Brain microvascular endothelial cell (primary cell): ENCODE data around the gene FBXO46.

Source experiments
- DNase-seq: peaks from one replicate; pipeline ENCODE4 v3.0.0-alpha.2; 2020
- H3K27ac ChIP-seq: fragments of 250-450 bp; sonication (Bioruptor Pico); 2 replicates; pipeline ENCODE4 v1.5.1; 2020; ENCODE audit warnings: mild to moderate bottlenecking, moderate library complexity
- H3K27me3 ChIP-seq: fragments of 250-450 bp; sonication (Bioruptor Pico); replicated peaks from 2 replicates; pipeline ENCODE4 v1.5.1; 2020; ENCODE audit warnings: mild to moderate bottlenecking
- H3K36me3 ChIP-seq: fragments of 250-450 bp; sonication (Bioruptor Pico); replicated peaks from 2 replicates; pipeline ENCODE4 v1.5.1; 2020; ENCODE audit warnings: mild to moderate bottlenecking
- H3K4me3 ChIP-seq: 2 replicates; pipeline ENCODE4 v1.5.1; 2011; ENCODE audit warnings: low read depth, mild to moderate bottlenecking, control low read depth, low read length, moderate library complexity
- in situ Hi-C: cut with HindIII; loops from 2 replicates; pipeline ENCODE4 v1.10.0; 2017; ENCODE audit warnings: low sequenced_read_pairs, low pct_ligation_motif_present
- TF ChIP-seq, protein P1 (sequence below): IDR thresholded peaks from 2 replicates; pipeline ENCODE4 v1.5.1; 2011; ENCODE audit warnings: low read depth, mild to moderate bottlenecking, moderate library complexity, low read length, control low read depth, inconsistent platforms; ENCODE audit errors: missing control alignments

The FBXO46 gene

DNA sequence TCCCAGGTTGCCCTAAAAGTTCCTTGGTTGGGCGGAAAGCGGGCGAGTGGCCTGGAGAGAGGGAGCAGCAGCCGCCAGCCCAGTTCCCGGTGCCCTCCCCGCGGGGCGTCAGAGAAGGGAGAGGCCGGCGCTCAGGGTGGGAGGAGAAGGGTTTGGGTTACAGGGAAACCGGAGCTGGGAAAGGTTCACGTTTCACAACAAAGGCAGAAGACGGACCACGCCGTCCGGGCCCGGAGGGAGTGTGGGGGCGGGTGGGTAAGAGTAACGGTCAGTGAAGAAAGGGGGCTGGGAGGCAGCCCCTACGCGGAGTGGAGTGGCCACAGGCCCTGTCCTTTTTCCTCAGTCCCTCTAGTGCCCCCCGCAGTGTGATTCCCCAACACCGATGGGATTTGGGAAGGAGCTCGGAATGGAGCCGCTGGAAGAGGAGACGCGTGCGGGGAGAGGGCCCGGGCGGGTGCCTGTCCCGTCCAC, 36.7 kb upstream of the FBXO46 start:
- peak overlapping the region; percentile 79 for H3K4me3 ChIP-seq
- no peaks in the 10 kb centered on the region for H3K36me3 ChIP-seq
- TF ChIP-seq, protein P1, sequence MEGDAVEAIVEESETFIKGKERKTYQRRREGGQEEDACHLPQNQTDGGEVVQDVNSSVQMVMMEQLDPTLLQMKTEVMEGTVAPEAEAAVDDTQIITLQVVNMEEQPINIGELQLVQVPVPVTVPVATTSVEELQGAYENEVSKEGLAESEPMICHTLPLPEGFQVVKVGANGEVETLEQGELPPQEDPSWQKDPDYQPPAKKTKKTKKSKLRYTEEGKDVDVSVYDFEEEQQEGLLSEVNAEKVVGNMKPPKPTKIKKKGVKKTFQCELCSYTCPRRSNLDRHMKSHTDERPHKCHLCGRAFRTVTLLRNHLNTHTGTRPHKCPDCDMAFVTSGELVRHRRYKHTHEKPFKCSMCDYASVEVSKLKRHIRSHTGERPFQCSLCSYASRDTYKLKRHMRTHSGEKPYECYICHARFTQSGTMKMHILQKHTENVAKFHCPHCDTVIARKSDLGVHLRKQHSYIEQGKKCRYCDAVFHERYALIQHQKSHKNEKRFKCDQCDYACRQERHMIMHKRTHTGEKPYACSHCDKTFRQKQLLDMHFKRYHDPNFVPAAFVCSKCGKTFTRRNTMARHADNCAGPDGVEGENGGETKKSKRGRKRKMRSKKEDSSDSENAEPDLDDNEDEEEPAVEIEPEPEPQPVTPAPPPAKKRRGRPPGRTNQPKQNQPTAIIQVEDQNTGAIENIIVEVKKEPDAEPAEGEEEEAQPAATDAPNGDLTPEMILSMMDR = no peak
- peak overlapping the region; percentile 70 for H3K27ac ChIP-seq
- in situ Hi-C loops = no loop called here
- H3K27me3 ChIP-seq = no peaks in the 10 kb centered on the region
- peak; percentile 79 for DNase-seq

DNA sequence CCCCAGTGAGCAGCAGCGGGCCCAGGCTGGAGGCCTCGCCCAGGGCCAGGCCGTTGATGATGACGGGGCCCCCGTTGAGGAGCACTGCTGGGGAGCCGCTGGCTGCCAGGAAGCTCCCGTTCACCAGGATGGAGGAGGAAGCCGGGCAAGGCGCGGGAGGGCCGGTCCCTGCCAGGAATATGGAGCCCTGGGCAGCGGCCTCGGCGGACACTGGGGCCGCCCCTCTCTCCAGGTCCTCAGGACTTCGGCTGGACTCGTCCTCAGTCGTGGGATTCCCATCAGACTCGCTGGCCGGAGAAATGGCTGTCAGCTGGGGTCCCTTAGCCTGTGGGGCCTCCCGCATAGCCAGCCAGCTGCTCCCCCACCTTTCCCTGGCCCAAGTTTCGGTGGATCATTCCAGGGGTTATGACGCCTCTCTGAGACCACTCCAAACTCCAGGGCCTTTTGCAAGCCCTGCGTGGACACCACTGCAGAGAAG, 36.2 kb upstream of the FBXO46 start:
- Histone ChIP-seq H3K36me3 (no peaks in the 10 kb centered on the region), H3K4me3 (peak overlapping the region; percentile 79), H3K27ac (peak overlapping the region; percentile 70), H3K27me3 (no peaks in the 10 kb centered on the region)
- TF ChIP-seq, protein P1 = no peak
- in situ Hi-C loops = no loop called here
- no peak for DNase-seq

DNA sequence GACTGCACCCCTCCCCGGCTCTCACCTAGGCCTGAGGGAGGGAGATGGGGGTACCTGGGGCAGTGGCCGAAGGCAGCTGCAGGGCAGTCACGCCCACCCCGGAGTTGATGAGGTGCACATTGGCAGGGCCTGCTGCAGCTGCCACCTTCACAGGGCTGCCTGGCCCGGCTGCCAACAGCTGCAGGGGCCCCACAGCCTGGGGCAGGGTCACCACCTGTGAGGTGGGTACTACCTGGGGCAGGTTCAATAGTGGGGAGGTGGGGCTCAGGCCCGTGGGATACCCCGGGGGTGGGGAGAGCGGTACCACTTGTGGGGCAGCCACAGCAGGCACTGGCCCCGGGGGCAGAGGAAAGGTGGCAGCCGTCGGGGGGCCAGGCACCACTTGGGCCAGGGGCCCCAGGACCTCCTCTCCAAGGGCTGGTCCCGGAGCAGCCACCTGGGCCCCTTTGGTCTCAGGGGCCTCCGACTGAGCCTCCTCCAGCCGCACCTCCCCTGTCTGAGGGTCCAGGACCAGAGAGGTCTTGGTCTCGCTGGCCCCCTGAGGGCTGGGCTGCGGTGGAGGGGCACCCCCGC, 35.7 kb upstream of the FBXO46 start:
- in situ Hi-C loops = no loop called here
- H3K27ac ChIP-seq = peak overlapping the region; percentile 70

DNA sequence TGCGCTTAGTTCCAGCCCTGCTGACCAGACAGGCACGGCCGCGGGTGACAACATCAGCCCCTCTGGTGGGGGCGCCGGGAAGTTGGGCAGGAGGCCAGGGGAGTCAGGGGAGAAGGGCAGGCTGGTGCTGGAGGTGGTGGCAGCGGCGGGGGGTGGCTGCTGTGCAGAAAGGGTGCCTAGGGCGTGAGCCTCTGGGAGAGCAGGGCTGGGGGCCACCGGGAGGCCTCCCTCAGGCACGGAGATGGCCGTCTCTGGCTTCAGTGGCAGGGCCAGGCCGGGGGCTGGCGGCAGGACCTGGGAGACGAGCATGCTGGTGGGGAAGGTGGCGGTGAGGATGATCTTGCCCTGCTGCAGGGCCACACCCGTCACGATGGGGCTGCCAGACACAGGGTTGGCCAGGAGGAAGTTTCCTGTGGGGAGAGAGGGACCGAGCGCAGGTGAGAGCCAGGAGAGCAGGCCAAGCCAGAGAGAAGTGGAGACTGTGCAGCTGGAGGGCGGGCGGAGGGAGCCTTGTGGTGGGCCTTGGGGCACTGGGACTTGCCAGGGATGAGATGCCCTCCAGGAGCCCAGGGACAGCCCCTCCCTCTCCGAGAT, 35.1 kb upstream of the FBXO46 start:
- DNase-seq = no peak
- Histone ChIP-seq H3K4me3 (no peak overlapping the region), H3K27me3 (no peaks in the 10 kb centered on the region), H3K36me3 (no peaks in the 10 kb centered on the region), H3K27ac (no peak overlapping the region)
- in situ Hi-C loops = no loop called here
- TF ChIP-seq, protein P1 = no peak

More for the DNA sequence above, 35.7 kb upstream of the FBXO46 start:
- Histone ChIP-seq H3K4me3 (peak overlapping the region; percentile 79), H3K27me3 (no peaks in the 10 kb centered on the region), H3K36me3 (no peaks in the 10 kb centered on the region)
- no peak for DNase-seq
- TF ChIP-seq, protein P1 = no peak

DNA sequence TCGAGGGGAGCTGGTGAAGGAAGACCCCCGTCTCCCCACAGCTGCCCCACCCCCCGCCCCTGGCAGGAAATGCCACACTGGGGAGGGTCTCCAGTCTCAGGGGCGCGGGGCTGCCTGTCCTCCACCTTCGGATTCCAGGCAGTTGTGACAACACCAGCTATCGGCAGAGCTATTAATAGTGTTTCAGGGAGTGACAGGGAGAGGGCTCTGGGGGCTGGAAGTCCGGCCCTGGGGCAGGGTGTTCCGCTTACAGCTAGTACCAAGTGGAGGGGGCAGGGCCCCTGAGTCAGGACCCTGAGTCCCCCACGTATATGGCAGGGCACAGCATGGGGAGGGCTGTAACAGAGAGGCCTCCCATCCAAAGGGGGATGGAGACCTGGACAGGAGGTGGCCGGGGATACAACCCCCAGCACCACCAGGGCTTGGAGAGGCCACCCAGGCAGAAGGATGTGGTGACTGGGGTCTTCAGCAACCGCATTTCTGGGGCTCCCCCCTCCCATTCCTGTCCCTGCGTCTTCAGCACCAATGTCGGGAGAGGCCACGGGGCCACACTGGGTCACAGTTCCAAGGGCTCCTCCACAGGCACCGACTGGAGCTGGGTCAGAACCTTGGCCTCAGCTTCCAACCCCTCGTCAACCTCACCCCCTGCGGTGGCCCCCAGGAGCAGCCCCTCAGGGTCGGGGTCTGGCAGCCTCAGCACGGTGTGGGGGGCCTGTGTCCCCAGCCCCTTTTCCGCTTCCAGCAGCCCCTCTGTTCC, 34.4 kb upstream of the FBXO46 start:
- no peak for DNase-seq
- Histone ChIP-seq H3K4me3 (no peak overlapping the region), H3K27ac (no peak overlapping the region), H3K36me3 (no peaks in the 10 kb centered on the region), H3K27me3 (no peaks in the 10 kb centered on the region)
- TF ChIP-seq, protein P1 = no peak
- in situ Hi-C loops = no loop called here
